GM12865 (cell line): ENCODE data around the gene ATP9B.

Source experiments
- DNase-seq: peaks from one replicate; pipeline ENCODE4 v3.0.0; 2010; ENCODE audit warnings: low read depth
- H3K4me3 ChIP-seq: 2 replicates; pipeline ENCODE4 v1.5.1; 2011; ENCODE audit warnings: mild to moderate bottlenecking, low read depth, low read length, control low read depth
- CTCF ChIP-seq: IDR thresholded peaks from 2 replicates; pipeline ENCODE4 v1.5.1; 2011; ENCODE audit warnings: low read length, control low read depth, low read depth, inconsistent platforms; ENCODE audit not compliant: insufficient read depth; ENCODE audit errors: missing control alignments

The ATP9B gene

GRCh38 chr18:79354350-79354749, 285.2 kb downstream of the ATP9B start:
- H3K4me3 ChIP-seq: no peak overlapping the region
- no peak for DNase-seq
- TF ChIP-seq CTCF: no peak

- TF ChIP-seq CTCF: no peak
- no peak overlapping the region; the same call in 1 of the 2 replicates for H3K4me3 ChIP-seq
- peak; percentile 32 for DNase-seq
These were observed 286.5 kb downstream of the ATP9B start for GRCh38 chr18:79355433-79356335.

GRCh38 chr18:79356435-79356834, 287.2 kb downstream of the ATP9B start:
- peak; percentile 68 for DNase-seq
- no peak overlapping the region for H3K4me3 ChIP-seq
- TF ChIP-seq CTCF: no peak

GRCh38 chr18:79360933-79361332, 291.7 kb downstream of the ATP9B start:
- TF ChIP-seq CTCF: no peak
- DNase-seq: no peak

GRCh38 chr18:79361766-79362522, 292.8 kb downstream of the ATP9B start:
- no peak overlapping the region for H3K4me3 ChIP-seq
- TF ChIP-seq CTCF: no peak
- DNase-seq: no peak

More at GRCh38 chr18:79360933-79361332, 291.7 kb downstream of the ATP9B start:
- no peak overlapping the region for H3K4me3 ChIP-seq

- no peak for TF ChIP-seq CTCF
- H3K4me3 ChIP-seq: no peak overlapping the region
- DNase-seq: no peak
These were observed 296.5 kb downstream of the ATP9B start for GRCh38 chr18:79365701-79366100.
